SK-N-SH treated with all-trans-retinoic acid at 6 μM for 48 hours (cell line): ENCODE measurements around the gene PHF23.

Source experiments
- BACH2 ChIP-seq: fragments of 250-450 bp; sonication (Bioruptor Pico); IDR thresholded peaks from 2 replicates; pipeline ENCODE4 v1.9.0; 2021; ENCODE audit warnings: mild to moderate bottlenecking, borderline replicate concordance
- CREB5 ChIP-seq: fragments of 250-450 bp; sonication (Bioruptor Pico); IDR thresholded peaks from 2 replicates; pipeline ENCODE4 v1.5.1; 2020; ENCODE audit warnings: low read depth, mild to moderate bottlenecking, moderate library complexity
- PATZ1 ChIP-seq: fragments of 250-450 bp; sonication (Bioruptor Pico); IDR thresholded peaks from 2 replicates; pipeline ENCODE4 v1.8.0; 2020; ENCODE audit warnings: mild to moderate bottlenecking, moderate library complexity, borderline replicate concordance
- ZFP3 ChIP-seq: fragments of 250-450 bp; sonication (Bioruptor Pico); IDR thresholded peaks from 2 replicates; pipeline ENCODE4 v1.5.0; 2020; ENCODE audit warnings: mild to moderate bottlenecking, moderate library complexity
- ZFP30 ChIP-seq: fragments of 450-650 bp; formaldehyde crosslinking; IDR thresholded peaks from 2 replicates; pipeline ENCODE4 v1.5.0; 2022; ENCODE audit warnings: mild to moderate bottlenecking, moderate library complexity
- TF ChIP-seq, protein P1 (sequence below): fragments of 250-450 bp; sonication (Bioruptor Pico); IDR thresholded peaks from 2 replicates; pipeline ENCODE4 v1.8.0; 2021; ENCODE audit warnings: low read depth, mild to moderate bottlenecking, moderate library complexity, borderline replicate concordance
- TF ChIP-seq, protein P2 (sequence below): fragments of 250-450 bp; sonication (Bioruptor Pico); IDR thresholded peaks from 2 replicates; pipeline ENCODE4 v1.5.0; 2020; ENCODE audit warnings: mild to moderate bottlenecking, moderate library complexity

- TF ChIP-seq BACH2 (CRISPR knock-in tag): no peak
- no peak for TF ChIP-seq ZFP3 (CRISPR knock-in tag)
- no peak for TF ChIP-seq CREB5
- TF ChIP-seq, protein P1, sequence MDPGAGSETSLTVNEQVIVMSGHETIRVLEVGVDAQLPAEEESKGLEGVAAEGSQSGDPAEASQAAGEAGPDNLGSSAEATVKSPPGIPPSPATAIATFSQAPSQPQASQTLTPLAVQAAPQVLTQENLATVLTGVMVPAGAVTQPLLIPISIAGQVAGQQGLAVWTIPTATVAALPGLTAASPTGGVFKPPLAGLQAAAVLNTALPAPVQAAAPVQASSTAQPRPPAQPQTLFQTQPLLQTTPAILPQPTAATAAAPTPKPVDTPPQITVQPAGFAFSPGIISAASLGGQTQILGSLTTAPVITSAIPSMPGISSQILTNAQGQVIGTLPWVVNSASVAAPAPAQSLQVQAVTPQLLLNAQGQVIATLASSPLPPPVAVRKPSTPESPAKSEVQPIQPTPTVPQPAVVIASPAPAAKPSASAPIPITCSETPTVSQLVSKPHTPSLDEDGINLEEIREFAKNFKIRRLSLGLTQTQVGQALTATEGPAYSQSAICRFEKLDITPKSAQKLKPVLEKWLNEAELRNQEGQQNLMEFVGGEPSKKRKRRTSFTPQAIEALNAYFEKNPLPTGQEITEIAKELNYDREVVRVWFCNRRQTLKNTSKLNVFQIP (CRISPR knock-in tag): no peak
- no peak for TF ChIP-seq PATZ1 (CRISPR knock-in tag)
- TF ChIP-seq ZFP30: no peak
- TF ChIP-seq, protein P2, sequence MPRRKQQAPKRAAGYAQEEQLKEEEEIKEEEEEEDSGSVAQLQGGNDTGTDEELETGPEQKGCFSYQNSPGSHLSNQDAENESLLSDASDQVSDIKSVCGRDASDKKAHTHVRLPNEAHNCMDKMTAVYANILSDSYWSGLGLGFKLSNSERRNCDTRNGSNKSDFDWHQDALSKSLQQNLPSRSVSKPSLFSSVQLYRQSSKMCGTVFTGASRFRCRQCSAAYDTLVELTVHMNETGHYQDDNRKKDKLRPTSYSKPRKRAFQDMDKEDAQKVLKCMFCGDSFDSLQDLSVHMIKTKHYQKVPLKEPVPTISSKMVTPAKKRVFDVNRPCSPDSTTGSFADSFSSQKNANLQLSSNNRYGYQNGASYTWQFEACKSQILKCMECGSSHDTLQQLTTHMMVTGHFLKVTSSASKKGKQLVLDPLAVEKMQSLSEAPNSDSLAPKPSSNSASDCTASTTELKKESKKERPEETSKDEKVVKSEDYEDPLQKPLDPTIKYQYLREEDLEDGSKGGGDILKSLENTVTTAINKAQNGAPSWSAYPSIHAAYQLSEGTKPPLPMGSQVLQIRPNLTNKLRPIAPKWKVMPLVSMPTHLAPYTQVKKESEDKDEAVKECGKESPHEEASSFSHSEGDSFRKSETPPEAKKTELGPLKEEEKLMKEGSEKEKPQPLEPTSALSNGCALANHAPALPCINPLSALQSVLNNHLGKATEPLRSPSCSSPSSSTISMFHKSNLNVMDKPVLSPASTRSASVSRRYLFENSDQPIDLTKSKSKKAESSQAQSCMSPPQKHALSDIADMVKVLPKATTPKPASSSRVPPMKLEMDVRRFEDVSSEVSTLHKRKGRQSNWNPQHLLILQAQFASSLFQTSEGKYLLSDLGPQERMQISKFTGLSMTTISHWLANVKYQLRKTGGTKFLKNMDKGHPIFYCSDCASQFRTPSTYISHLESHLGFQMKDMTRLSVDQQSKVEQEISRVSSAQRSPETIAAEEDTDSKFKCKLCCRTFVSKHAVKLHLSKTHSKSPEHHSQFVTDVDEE (CRISPR knock-in tag): no peak
Observed at GRCh38 chr17:7237761-7238419, 1.4 kb downstream of the PHF23 start.
